Uterus (tissue), 2 donors: ENCODE results near the gene ANXA2R.

Source experiments
- POLR2A ChIP-seq, 2 donors: fragments of 450-650 bp; IDR thresholded peaks; one replicate each; pipeline ENCODE4 v1.6.1; 2016; ENCODE audit warnings: antibody characterized with exemption in 2 of 2, mild to moderate bottlenecking in 1 of 2, moderate library complexity in 1 of 2
- TF ChIP-seq, protein P1 (sequence below), 4 experiments: fragments of 200-600 bp in 2 of 4; fragments of 450-650 bp in 2 of 4; sonication (generic) in 2 of 4; IDR thresholded peaks; one replicate each; pipeline ENCODE4 v1.5.1; 2016 to 2019; ENCODE audit warnings: antibody characterized with exemption in 4 of 4, mild to moderate bottlenecking in 2 of 4, moderate library complexity in 1 of 4

DNA sequence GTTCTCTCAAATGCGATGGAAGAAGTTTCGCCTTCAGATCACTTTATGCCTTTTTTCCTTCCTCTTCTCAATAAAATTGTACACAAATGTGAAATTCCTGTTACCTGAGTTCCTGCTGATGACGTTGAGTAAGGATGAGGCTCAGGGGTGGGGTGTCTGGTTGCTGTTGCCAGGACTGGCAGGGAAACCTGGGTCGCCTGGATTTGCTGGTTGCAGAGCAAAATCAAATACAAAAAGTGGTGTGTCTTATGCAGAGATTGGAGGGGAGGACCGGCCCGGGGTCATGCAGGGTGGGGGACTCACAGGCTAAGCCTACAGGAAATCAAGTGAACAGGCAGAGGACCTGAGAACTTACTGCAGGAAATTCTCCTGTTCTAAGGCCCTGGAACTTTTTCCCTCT is 39.2 kb downstream of the ANXA2R start:
- no peak for TF ChIP-seq POLR2A (IDR thresholded peaks at IDR 0.05)
- TF ChIP-seq, protein P1, sequence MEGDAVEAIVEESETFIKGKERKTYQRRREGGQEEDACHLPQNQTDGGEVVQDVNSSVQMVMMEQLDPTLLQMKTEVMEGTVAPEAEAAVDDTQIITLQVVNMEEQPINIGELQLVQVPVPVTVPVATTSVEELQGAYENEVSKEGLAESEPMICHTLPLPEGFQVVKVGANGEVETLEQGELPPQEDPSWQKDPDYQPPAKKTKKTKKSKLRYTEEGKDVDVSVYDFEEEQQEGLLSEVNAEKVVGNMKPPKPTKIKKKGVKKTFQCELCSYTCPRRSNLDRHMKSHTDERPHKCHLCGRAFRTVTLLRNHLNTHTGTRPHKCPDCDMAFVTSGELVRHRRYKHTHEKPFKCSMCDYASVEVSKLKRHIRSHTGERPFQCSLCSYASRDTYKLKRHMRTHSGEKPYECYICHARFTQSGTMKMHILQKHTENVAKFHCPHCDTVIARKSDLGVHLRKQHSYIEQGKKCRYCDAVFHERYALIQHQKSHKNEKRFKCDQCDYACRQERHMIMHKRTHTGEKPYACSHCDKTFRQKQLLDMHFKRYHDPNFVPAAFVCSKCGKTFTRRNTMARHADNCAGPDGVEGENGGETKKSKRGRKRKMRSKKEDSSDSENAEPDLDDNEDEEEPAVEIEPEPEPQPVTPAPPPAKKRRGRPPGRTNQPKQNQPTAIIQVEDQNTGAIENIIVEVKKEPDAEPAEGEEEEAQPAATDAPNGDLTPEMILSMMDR (IDR thresholded peaks at IDR 0.05) = no peak
